ENCODE measurements around the gene MFSD2B. TPM values are rescaled to one million over a fixed set of nuclear protein-coding genes. Genes with fewer than 3 reads are reported as not detected.

Gene MFSD2B
- total and polyA plus RNA-seq, 10 of the 15 experiments (the other 5 are each of a cell fraction or from before 2014, with no cell fraction given), result 0.07 to 0.51 (median 0.16) TPM; not detected in 4

- H3K9ac ChIP-seq (ENCODE audit: control insufficient read depth, insufficient read depth, low read length), result no peak overlapping the region
- SMC1A ChIA-PET (ENCODE audit: uncharacterized antibody, unreplicated experiment), result interaction anchor here (0.6 to 1.8 kb wide), 2 partner anchors 17 to 389 kb away, joined by 3 to 6 read pairs; no protein-coding TSS in a partner anchor
- POLR2A ChIA-PET, result interaction anchor here (0.6 kb wide), 1 partner anchor 85 kb away, joined by 3 read pairs; no protein-coding TSS in a partner anchor
- no peak overlapping the region for H2AFZ ChIP-seq (ENCODE audit: control insufficient read depth, low read depth, low read length)
- H3K4me3 ChIP-seq, result no peak overlapping the region
- peak; percentile 61 for FAIRE-seq
- H4K20me1 ChIP-seq (ENCODE audit: control insufficient read depth, insufficient read depth), result no peaks in the 10 kb centered on the region
- CTCF ChIA-PET, result no interaction called here
- H3K27me3 ChIP-seq (replicated peaks in 1 of 2; ENCODE audit: control insufficient read depth in 2 of 2, insufficient read depth in 2 of 2, low read length in 1 of 2), result no peaks in the 10 kb centered on the region
- no peak for DNase-seq (ENCODE audit: low read depth, low spot score)
- H3K79me2 ChIP-seq (ENCODE audit: control insufficient read depth, insufficient read depth, low read length), result no peaks in the 10 kb centered on the region
- no peaks in the 10 kb centered on the region for H3K4me1 ChIP-seq (ENCODE audit: control insufficient read depth, insufficient read depth, low read length)
- RAD21 ChIA-PET (ENCODE audit: unreplicated experiment), result no interaction called here
- TF ChIP-seq CUX1 (IDR thresholded peaks at IDR 0.05; ENCODE audit: insufficient replicate concordance, low read depth, low read length), result no peak
- no peak for TF ChIP-seq CBFB (IDR thresholded peaks at IDR 0.05; ENCODE audit: low read depth)
- TF ChIP-seq EP300 (IDR thresholded peaks at IDR 0.05; ENCODE audit: borderline replicate concordance in 1 of 2, control insufficient read depth in 1 of 2, low read depth in 2 of 2, low read length in 2 of 2), result no peak
- no peak for TF ChIP-seq ZNF217 (IDR thresholded peaks at IDR 0.05)
- TF ChIP-seq PBX3 (IDR thresholded peaks at IDR 0.05; ENCODE audit: insufficient replicate concordance, low read depth, low read length), result no peak
- TF ChIP-seq, protein P1, sequence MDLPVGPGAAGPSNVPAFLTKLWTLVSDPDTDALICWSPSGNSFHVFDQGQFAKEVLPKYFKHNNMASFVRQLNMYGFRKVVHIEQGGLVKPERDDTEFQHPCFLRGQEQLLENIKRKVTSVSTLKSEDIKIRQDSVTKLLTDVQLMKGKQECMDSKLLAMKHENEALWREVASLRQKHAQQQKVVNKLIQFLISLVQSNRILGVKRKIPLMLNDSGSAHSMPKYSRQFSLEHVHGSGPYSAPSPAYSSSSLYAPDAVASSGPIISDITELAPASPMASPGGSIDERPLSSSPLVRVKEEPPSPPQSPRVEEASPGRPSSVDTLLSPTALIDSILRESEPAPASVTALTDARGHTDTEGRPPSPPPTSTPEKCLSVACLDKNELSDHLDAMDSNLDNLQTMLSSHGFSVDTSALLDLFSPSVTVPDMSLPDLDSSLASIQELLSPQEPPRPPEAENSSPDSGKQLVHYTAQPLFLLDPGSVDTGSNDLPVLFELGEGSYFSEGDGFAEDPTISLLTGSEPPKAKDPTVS (IDR thresholded peaks at IDR 0.05; ENCODE audit: low read depth, low read length), result no peak
- no peak for TF ChIP-seq HDAC2 (IDR thresholded peaks at IDR 0.05)
- TF ChIP-seq JUNB (IDR thresholded peaks at IDR 0.05), result no peak
- TF ChIP-seq ASH2L (IDR thresholded peaks at IDR 0.05; ENCODE audit: borderline replicate concordance, low read depth), result no peak
- no peak for ATAC-seq
- no peaks in the 10 kb centered on the region for H3K36me3 ChIP-seq (ENCODE audit: control insufficient read depth in 2 of 2, insufficient read depth in 2 of 2, low read length in 1 of 2)
- 50% methylated on average over 1 of the region's 1 CpG for WGBS (ENCODE audit: insufficient coverage, insufficient replicate concordance, low lambda C conversion rate, missing lambda C conversion rate)
- TSS peak; percentile 25 for BruUV-seq (replicated peaks)
- intact Hi-C loops (cut with micrococcal nuclease; ENCODE audit: unreplicated experiment) (no loop called here), in situ Hi-C loops (cut with MboI) (no loop called here)
- H3K4me2 ChIP-seq (ENCODE audit: control insufficient read depth, insufficient read depth), result no peak overlapping the region
- no peaks in the 10 kb centered on the region for H3K9me3 ChIP-seq (replicated peaks; ENCODE audit: control insufficient read depth, insufficient read depth, low read length)
- H3K27ac ChIP-seq (ENCODE audit: control insufficient read depth, insufficient read depth), result no peak overlapping the region
Measured at GRCh38 chr2:23994567-23994966, 15.3 kb upstream of the MFSD2B start.
